Measurements from ENCODE around the gene PLAC9.
"Not testable (repeated sequence)": the region's sequence is repeated elsewhere in the genome, so short reads cannot be mapped to it uniquely, and the experiment has no call there.

The PLAC9 gene

GRCh38 chr10:80132299-80133139 lies at the start of gene PLAC9:
PLAC9 (plus strand) TSS chr10:80132730; CDS start chr10:80132763, 33 bp downstream.
- no peak for DNase-seq (ENCODE audit: low spot score)

- no peak for DNase-seq (ENCODE audit: low spot score)
Measured at GRCh38 chr10:80090121-80090520, 42.4 kb upstream of the PLAC9 start.

- DNase-seq (ENCODE audit: low spot score), result no peak
Measured at GRCh38 chr10:80094231-80094630, 38.3 kb upstream of the PLAC9 start.

GRCh38 chr10:80098272-80098671 lies 34.3 kb upstream of the PLAC9 start:
- not testable (repeated sequence) for DNase-seq (ENCODE audit: low spot score)

GRCh38 chr10:80099295-80099694 lies 33.2 kb upstream of the PLAC9 start:
- not testable (repeated sequence) for DNase-seq (ENCODE audit: low spot score)

GRCh38 chr10:80100116-80100515 lies 32.4 kb upstream of the PLAC9 start:
- no peak for DNase-seq (ENCODE audit: low spot score)

GRCh38 chr10:80100861-80101695 lies 31.5 kb upstream of the PLAC9 start:
- no peak for DNase-seq (ENCODE audit: low spot score)

- DNase-seq (ENCODE audit: low spot score), result no peak
Measured at GRCh38 chr10:80104066-80104926, 28.2 kb upstream of the PLAC9 start.

GRCh38 chr10:80108576-80109239 lies 23.8 kb upstream of the PLAC9 start:
- DNase-seq (ENCODE audit: low spot score), result no peak

- no peak for DNase-seq (ENCODE audit: low spot score)
Measured at GRCh38 chr10:80110986-80111385, 21.5 kb upstream of the PLAC9 start.

GRCh38 chr10:80118669-80119068 lies 13.9 kb upstream of the PLAC9 start:
- no peak for DNase-seq (ENCODE audit: low spot score)

GRCh38 chr10:80122110-80122710 lies 10.3 kb upstream of the PLAC9 start:
- no peak for DNase-seq (ENCODE audit: low spot score)

GRCh38 chr10:80122746-80123145 lies 9.8 kb upstream of the PLAC9 start:
- DNase-seq (ENCODE audit: low spot score), result no peak

- no peak for DNase-seq (ENCODE audit: low spot score)
Measured at GRCh38 chr10:80126876-80127275, 5.7 kb upstream of the PLAC9 start.

- DNase-seq (ENCODE audit: low spot score), result no peak
Measured at GRCh38 chr10:80131499-80131901, 1.0 kb upstream of the PLAC9 start.

- no peak for DNase-seq (ENCODE audit: low spot score)
Measured at GRCh38 chr10:80133206-80133605, 676 bp downstream of the PLAC9 start.

GRCh38 chr10:80133687-80134086 lies 1.2 kb downstream of the PLAC9 start:
- not testable (repeated sequence) for DNase-seq (ENCODE audit: low spot score)

GRCh38 chr10:80136134-80136571 lies 3.6 kb downstream of the PLAC9 start:
- no peak for DNase-seq (ENCODE audit: low spot score)

- DNase-seq (ENCODE audit: low spot score), result no peak
Measured at GRCh38 chr10:80137031-80137862, 4.7 kb downstream of the PLAC9 start.

- DNase-seq (ENCODE audit: low spot score), result no peak
Measured at GRCh38 chr10:80137920-80138319, 5.4 kb downstream of the PLAC9 start.

All from HuH-7.5 (cell line).